ENCODE data around the gene GCNT1. TPM values are rescaled to one million over a fixed set of nuclear protein-coding genes. Genes with fewer than 3 reads are reported as not detected.

GCNT1 gene
- total RNA-seq, 1 donor from 2014 or later = 69.3 TPM

DNA sequence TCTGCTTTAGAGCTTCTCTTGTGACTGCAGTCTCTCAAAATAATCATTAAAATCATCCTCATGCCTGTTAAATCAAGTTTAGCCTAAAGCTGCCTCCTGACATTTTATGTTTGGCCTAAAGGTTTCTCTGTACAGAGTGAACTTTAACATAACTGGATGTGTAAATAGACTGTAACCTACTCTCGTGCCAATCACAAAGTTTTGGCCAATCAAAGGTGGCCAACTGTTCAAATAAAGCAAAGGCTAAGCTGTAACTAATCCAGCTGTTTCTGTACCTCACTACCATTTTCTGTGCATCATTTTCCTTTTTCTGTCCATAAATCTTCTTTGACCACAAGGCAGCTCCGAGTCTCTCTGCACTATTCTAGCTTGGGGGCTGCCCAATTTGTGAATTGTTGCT, 86.2 kb downstream of the GCNT1 start:
- Mint-ChIP-seq H3K27me3 (no peaks in the 10 kb centered on the region), H3K9me3 (ENCODE audit: low read depth) (no peaks in the 10 kb centered on the region), H3K4me3 (ENCODE audit: low read depth) (no peak overlapping the region), H3K27ac (no peak overlapping the region), H3K4me1 (ENCODE audit: low read depth) (peaks cover 7% of the 10 kb centered on the region), H3K36me3 (ENCODE audit: insufficient read depth) (no peaks in the 10 kb centered on the region)
- DNase-seq (ENCODE audit: low spot score, unreplicated experiment) = no peak
- TF ChIP-seq, protein P1, sequence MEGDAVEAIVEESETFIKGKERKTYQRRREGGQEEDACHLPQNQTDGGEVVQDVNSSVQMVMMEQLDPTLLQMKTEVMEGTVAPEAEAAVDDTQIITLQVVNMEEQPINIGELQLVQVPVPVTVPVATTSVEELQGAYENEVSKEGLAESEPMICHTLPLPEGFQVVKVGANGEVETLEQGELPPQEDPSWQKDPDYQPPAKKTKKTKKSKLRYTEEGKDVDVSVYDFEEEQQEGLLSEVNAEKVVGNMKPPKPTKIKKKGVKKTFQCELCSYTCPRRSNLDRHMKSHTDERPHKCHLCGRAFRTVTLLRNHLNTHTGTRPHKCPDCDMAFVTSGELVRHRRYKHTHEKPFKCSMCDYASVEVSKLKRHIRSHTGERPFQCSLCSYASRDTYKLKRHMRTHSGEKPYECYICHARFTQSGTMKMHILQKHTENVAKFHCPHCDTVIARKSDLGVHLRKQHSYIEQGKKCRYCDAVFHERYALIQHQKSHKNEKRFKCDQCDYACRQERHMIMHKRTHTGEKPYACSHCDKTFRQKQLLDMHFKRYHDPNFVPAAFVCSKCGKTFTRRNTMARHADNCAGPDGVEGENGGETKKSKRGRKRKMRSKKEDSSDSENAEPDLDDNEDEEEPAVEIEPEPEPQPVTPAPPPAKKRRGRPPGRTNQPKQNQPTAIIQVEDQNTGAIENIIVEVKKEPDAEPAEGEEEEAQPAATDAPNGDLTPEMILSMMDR (IDR thresholded peaks at IDR 0.05; ENCODE audit: unreplicated experiment) = no peak

DNA sequence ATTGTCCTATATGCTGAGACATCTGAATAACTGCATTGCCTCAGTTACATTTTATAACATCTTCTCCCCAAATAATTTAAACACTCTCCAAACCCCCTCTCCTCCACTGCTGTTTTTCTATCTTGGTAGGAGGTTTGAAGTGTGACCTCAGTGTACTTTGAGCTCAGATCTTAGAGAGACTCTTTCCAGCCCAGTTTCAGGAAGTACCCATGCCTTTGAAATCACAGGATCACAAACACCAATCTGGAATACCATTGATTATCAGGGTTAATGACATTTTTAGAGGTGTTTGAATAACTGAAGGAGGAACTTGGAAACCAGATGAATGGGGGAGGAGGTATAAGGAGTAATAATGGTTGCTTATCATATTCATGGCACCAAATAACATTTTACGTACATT, 93.2 kb downstream of the GCNT1 start:
- TF ChIP-seq, protein P1 (IDR thresholded peaks at IDR 0.05; ENCODE audit: unreplicated experiment) = no peak
- DNase-seq (ENCODE audit: low spot score, unreplicated experiment) = no peak
- H3K27ac Mint-ChIP-seq = no peak overlapping the region
- H3K9me3 Mint-ChIP-seq (ENCODE audit: low read depth) = no peaks in the 10 kb centered on the region
- H3K36me3 Mint-ChIP-seq (ENCODE audit: insufficient read depth) = no peaks in the 10 kb centered on the region
- H3K27me3 Mint-ChIP-seq = no peaks in the 10 kb centered on the region
- H3K4me1 Mint-ChIP-seq (ENCODE audit: low read depth) = peaks cover 8% of the 10 kb centered on the region
- H3K4me3 Mint-ChIP-seq (ENCODE audit: low read depth) = no peak overlapping the region

DNA sequence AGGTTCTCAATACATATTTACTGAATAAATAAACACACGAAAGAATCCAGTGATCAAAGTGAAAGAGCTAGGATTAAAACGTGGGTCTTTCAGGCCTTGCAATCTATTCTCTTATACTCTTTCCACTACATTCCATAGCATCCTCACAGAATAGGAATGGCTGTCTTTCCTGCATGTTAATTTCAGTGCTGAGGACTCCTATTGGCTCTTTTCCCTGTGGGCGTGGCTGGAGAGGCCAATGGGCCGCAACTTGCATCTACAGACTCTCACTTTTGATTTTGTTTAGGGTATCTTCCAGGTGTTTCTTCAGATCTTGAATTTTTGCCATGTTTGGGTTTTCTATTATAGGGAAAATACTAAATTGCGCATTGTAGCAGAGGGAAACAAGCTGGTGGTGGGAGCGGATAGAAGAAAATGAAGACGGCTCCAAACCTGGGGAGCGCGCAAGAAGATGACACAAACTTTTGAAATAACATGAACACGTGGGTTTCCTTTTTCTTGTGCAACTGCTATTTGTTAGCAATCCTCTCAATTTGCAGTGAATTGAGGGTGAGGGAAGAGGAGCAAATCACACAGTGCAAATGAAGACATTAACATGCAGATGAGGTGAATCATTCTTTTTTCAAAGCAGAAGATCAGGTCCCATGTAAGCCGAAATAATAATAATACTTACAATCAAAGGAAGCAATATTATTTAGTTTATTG, 93.9 kb downstream of the GCNT1 start:
- peaks cover 8% of the 10 kb centered on the region for H3K4me1 Mint-ChIP-seq (ENCODE audit: low read depth)
- no peaks in the 10 kb centered on the region for H3K36me3 Mint-ChIP-seq (ENCODE audit: insufficient read depth)
- no peak for DNase-seq (ENCODE audit: low spot score, unreplicated experiment)
- no peaks in the 10 kb centered on the region for H3K27me3 Mint-ChIP-seq
- H3K4me3 Mint-ChIP-seq (ENCODE audit: low read depth) = no peak overlapping the region
- TF ChIP-seq, protein P1 (IDR thresholded peaks at IDR 0.05; ENCODE audit: unreplicated experiment) = no peak
- no peaks in the 10 kb centered on the region for H3K9me3 Mint-ChIP-seq (ENCODE audit: low read depth)
- H3K27ac Mint-ChIP-seq = no peak overlapping the region

DNA sequence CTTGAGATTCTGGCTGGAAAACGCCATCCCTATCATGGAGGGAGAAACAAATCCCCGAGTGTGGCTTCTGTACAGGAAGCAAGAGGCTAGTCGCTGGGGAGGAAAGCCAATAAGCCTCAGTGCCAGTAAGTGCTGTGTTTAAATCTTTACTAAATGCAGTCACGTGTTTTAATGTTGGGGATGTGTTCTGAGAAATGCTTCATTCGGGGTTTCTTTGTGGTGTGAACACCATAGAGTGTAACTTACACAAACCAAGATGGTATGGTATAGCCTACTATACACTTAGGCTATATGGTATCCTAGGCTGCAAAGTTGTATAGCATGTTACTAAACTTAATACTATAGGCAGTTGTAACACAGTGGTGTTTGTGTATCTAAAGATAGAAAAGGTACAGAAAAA, 94.7 kb downstream of the GCNT1 start:
- no peaks in the 10 kb centered on the region for H3K27me3 Mint-ChIP-seq

More for the DNA sequence above, 94.7 kb downstream of the GCNT1 start:
- Mint-ChIP-seq H3K4me1 (ENCODE audit: low read depth) (peaks cover 8% of the 10 kb centered on the region), H3K9me3 (ENCODE audit: low read depth) (no peaks in the 10 kb centered on the region), H3K4me3 (ENCODE audit: low read depth) (no peak overlapping the region), H3K36me3 (ENCODE audit: insufficient read depth) (no peaks in the 10 kb centered on the region), H3K27ac (no peak overlapping the region)
- TF ChIP-seq, protein P1 (IDR thresholded peaks at IDR 0.05; ENCODE audit: unreplicated experiment) = no peak
- no peak for DNase-seq (ENCODE audit: low spot score, unreplicated experiment)

Other genes starting within 250 kb of the GCNT1 start
- gene RFK, start 64.8 kb upstream of the GCNT1 start, total RNA-seq = 17.0 and 18.3 TPM in 2 replicates

All from progenitor cell of endocrine pancreas (in vitro differentiated cells).